ENCODE measurements around the gene ACOT2.
"Not testable (repeated sequence)": the region's sequence is repeated elsewhere in the genome, so short reads cannot be mapped to it uniquely, and the experiment has no call there.

ACOT2 gene

DNA sequence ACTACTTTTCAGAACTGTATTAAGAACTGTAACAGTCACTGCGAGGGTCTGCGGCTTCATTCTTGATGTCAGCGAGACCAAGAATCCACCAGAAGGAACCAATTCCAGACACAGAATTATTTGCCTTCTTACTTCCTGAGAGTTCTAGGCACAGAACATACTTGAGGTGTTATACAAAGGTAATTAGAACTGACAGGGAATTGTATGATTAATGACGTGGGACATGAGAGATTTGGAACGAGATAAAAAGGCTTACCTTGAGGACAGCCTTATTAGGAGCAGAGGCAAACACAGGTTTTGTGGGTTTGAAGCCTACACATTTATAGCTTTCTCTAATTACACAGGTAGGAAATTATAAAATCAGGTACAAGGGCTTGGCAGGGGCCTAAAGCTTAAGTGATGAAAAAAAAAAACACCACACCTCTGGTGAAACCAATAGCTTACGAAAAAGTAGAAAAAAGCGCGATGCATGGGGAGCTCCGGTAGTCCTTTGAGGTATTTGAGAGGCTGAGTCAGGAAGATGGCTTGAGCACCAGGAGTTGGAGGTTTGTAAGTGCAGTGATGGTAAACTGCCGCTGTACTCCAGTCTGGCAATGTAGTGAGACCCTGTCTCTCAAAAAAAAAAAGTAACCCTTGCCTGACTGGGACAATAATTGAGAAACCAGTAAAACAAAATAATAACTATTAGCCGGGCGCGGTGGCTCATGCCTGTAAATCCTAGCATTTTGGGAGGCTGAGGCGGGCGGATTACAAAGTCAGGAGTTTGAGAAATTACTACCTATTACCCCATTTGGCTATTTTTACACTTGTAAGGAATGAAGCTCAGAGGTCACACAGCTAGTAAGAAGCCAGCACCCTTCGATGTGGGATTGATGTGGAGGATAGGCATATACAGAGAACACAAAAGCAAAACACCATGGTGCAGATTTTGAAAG lies 795 bp upstream of the ACOT2 start:
- no peak for DNase-seq

DNA sequence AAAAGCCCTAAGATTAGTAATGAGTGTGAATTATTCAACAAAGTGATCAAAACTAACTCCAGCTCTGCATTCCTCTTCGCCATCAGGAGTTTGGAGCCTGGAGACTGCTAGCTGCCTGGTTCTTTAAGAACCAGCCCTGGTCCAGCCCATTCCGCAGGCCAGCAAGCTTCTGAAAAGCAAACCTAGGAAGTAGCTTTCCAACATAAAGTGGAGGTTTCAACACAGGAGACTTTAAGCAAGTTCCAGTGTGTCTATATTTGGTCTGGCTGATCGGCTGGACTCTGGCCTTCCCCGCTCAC lies 178 bp upstream of the ACOT2 start:
- DNase-seq, result not testable (repeated sequence)

DNA sequence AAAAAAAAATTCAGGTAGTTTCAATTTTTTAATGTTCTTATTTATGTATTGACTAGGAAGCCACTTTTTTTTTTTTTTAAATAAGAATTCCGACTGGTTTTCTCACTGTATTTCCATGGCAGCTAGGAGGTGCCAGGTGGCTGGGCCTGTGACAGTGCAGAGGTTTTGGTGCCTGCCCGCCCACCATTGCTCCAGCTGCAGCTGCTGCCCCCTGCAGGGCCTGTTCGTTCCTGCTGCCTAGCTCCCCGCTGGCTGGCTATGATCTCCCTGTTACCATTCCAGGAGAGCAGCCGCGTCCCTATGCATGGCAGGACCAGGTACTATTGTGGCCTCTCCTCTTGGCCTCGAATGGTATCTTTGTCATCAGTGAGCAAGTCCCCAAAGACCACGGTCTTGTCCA lies 1.9 kb downstream of the ACOT2 start:
- not testable (repeated sequence) for DNase-seq

DNA sequence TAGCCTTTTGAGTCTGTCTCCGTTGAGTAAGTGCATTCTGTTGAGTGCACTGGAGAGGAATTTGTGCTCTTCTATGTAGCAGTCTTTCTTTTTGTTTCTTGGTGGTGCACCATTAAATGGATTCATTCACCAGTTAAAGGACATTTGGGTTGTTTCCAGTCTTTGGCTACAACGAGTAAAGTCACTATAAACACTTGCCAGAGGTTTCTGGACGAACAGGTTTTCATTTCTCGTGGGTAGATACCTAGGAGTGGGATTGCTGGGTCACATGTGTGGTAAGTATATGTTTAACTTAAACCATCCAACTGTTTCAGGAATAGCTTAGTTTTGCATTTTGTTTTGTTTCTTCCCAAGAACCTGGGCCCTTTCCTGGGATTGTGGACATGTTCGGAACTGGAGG lies 4.0 kb downstream of the ACOT2 start:
- not testable (repeated sequence) for DNase-seq

DNA sequence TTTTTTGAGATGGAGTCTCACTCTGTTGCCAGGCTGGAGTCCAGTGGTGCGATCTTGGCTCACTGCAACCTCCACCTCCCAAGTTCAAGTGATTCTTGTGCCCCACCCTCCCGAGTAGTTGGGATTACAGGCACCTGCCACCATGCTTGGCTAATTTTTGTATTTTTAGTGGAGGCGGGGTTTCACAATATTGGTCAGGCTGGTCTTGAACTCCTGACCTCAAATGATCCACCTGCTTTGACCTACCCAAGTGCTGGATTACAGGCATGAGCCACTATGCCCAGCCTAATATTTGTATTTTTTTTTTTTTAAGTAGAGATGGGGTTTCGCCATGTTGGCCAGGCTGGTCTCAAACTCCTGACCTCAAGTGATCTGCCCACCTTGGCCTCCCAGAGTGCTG lies 4.7 kb downstream of the ACOT2 start:
- not testable (repeated sequence) for DNase-seq

DNA sequence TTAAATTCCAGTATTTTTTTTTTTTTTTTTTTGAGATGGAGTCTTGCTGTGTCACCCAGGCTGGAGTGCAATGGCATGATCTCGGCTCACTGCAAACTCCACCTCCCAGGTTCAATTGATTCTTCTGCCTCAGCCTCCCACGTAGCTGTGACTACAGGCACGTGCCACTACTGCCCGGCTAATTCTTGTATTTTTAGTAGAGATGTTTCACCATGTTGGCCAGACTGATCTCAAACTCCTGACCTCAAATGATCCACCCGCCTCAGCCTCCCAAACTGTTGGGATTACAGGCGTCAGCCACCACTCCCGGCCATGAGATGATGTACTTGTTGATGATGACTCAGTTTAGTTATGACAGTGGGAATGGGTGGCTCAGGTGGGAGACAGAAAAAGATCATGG lies 5.2 kb downstream of the ACOT2 start:
- DNase-seq, result not testable (repeated sequence)

DNA sequence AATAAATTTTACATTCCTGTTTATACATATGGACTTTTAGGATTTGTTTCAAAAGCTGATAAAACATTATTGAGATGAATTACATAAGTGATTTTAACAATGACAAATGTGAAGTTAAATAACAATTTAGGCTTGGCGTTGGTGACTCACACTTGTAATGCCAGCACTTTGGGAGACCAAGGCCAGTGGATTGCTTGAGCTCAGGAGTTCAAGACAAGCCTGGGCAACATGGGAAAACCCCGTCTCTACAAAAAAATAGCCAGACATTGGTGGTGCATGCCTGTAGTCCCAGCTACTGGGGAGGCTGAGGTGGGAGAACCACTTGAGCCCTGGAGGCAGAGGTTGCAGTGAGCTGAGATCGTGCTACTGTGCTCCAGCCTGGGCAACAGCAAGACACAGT lies 7.4 kb downstream of the ACOT2 start:
- no peak for DNase-seq

DNA sequence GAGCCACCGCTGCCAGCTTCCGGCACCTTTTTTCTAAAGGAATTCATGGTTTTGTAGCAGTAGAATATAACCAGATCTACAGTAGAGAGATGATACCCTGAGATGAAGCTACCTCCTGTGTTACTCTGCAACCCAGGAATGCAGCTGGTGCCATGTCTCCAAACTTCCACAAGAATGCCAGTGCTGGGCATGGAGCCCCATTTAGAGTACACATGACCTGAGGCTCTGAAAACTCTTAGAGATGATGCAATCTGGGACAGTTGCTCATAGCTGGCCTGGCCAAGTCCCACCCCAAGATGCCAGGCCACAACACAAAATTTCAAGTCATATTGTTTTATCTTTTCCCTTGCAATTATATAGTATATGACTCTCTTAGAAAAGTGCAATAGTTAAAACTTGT lies 8.2 kb downstream of the ACOT2 start:
- not testable (repeated sequence) for DNase-seq

DNA sequence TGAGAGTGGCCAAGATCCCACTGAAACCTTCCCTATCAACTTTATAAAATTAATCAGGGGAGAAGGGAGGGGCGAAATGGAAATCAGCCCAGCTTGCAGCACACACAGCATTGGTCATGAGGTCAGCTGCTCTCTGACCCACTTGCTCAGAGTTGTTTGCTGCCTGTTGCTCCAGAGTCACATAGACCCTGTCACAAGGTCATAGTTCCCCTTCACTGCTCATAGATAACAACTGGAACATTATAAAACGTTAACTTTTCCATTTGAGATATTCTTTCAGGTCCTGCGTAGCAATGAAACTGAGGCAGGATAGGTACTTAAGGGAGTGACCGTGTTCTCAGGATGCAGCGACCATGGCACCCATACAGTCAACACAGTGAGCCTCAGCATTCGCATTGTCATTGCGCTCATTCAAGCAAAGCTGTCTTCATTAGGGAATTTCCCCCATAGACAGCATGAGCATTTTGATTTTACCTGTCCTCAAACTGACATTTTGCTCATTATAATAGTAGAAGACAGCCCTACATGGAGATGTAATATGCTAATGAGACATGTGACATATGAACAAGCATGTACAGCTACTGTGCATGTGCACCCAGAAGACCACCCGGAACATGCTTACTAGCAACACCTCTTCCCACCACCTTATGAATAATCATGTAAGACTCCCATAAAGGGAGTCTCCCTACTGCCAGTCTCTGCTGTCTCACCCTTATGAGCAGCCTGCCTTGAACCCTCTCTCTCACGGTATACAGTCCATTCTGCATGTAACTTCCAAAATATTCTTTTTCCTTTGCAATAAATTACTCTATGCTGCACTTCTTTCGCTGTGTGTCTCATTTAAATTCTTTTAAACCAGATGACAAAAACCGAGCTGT lies 13.3 kb downstream of the ACOT2 start:
- not testable (repeated sequence) for DNase-seq

DNA sequence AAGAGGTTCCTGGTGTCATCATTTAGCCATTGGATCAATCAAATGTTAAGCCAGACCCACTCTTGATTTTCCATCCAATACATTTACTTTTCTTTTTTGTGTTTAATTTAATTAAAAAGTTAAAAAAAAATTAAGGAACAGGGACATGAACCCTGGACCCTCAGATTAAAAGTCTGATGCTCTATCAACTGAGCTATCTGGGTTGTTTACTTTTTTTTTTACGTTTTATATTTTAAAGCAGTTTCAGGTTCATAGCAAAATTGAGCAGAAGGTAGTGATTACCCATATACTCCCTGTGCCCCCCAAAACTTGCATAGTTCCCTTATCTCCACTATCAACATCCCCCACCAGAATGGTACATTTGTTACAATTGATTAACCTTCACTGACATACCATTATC lies 19.7 kb downstream of the ACOT2 start:
- no peak for DNase-seq

DNA sequence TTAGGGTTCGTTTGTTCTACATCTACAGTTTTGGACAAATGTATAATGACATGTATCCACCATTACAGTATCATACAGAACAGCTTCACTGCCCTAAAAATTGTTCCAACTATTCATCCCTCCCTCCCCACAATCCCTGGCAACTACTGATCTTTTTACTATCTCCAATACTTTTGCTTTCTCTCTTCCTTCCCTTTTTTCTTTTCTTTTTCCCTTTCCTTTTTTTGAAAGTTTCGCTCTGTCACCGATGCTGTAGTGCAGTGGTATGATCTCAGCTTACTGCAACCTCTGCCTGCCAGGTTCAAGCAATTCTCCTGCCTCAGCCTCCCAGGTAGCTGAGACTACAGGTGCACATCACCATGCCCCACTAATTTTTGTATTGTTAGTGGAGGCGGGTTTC lies 20.1 kb downstream of the ACOT2 start:
- no peak for DNase-seq

DNA sequence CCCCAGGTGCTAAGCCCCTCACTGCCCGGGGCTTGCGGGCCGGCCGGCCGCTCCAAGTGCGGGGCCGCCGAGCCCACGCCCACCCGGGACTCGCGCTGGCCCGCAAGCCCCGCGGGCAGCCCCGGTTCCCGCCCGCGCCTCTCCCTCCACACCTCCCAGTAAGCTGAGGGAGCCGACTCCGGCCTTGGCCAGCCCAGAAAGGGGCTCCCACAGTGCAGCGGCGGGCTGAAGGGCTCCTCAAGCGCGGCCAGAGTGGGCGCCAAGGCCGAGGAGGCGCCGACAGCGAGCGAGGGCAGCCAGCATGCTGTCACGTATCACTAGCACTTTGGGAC lies 21.6 kb downstream of the ACOT2 start:
- not testable (repeated sequence) for DNase-seq

DNA sequence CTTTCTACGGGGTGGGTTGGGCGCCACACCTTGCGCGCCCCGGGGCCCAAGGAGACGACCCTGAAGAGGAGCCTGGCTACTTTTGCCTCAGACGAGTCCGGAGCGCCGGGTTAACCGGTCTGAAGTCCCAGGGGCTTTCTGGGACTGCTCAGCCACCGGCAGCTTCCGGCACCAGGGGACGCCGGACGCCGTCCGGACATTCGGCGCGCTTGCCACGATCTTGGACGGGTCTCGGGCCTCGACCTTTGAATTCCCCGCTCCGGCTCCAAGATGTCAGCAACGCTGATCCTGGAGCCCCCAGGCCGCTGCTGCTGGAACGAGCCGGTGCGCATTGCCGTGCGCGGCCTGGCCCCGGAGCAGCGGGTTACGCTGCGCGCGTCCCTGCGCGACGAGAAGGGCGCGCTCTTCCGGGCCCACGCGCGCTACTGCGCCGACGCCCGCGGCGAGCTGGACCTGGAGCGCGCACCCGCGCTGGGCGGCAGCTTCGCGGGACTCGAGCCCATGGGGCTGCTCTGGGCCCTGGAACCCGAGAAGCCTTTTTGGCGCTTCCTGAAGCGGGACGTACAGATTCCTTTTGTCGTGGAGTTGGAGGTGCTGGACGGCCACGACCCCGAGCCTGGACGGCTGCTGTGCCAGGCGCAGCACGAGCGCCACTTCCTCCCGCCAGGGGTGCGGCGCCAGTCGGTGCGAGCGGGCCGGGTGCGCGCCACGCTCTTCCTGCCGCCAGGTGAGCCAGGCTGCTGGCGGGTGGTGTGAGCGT lies 22.9 kb downstream of the ACOT2 start, which contains the start of gene ACOT4:
TSS of gene ACOT4 (plus strand) at position 184 of the 760 bp plus-strand sequence. CDS start at position 271, 87 bp downstream.
- DNase-seq, result no peak

DNA sequence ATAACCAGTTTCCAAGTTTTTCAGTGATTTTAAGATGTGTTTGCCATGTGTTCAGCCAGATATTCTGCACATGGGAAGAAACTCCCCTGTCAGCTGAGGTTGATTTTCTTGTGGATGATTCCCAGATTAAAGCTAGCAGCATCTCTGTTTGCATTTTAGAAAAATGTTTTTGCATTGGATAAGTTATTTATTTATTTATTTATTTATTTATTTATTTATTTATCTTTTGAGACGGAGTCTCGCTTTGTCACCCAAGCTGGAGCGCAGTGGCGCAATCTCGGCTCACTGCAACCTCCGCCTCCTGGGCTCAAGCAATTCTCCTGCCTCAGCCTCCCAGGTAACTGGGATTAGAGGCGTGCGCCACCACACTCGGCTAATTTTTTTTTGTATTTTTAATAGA lies 25.5 kb downstream of the ACOT2 start:
- DNase-seq, result no peak

DNA sequence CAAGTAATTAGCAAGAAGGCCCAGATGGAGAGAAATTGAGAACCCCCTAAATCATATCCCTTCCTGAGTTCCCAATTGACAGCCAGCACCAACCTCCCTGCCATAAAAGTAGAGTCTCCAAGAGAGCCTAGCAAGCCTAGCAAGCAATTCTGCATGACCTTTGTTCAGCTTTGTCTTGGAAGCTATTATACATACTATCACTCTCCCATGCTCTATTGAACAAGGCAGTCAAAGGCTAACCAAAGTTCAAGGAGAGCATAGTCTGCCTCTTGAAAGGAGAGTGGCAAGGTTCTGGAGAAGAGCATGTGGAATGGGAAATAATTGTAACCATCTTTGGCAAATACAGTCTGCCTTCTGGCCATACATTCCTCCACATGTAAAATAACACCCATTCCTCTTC lies 30.5 kb downstream of the ACOT2 start:
- DNase-seq, result no peak

DNA sequence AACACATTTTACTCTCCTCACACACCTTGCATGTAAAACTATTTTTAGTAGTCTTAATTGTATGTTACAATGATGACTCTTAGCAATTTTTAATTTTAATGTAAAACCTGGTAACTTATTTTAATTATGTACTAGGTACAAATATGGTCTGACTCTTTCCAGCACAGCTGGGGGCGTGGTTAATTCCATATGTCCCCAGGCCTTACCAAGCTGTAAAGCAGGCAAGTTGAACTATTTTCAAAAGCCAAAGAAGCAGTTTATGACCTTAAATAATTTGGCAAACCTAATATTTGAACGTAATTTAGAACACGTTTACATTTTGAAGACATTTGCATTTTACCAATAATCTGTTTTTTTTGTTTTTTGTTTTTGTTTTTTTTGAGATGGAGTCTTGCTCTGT lies 34.0 kb downstream of the ACOT2 start:
- no peak for DNase-seq

DNA sequence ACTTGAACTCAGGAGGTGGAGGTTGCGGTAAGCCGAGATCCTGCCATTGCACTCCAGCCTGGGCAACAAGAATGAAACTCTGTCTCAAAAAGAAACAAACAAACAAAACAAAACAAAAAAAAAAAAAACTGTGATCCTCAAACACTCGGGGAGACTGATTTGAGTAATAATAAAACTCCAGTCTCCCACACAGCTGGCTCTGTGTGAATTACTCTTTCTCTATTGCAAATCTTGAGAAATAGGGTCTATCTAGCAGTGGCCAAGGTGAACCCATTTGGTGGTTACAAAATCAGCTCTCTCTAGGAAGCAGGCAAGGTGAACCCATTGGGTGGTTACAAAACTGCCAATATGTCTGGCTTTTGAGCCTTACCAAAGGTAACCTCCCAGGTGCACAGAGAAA lies 37.3 kb downstream of the ACOT2 start:
- DNase-seq, result no peak

DNA sequence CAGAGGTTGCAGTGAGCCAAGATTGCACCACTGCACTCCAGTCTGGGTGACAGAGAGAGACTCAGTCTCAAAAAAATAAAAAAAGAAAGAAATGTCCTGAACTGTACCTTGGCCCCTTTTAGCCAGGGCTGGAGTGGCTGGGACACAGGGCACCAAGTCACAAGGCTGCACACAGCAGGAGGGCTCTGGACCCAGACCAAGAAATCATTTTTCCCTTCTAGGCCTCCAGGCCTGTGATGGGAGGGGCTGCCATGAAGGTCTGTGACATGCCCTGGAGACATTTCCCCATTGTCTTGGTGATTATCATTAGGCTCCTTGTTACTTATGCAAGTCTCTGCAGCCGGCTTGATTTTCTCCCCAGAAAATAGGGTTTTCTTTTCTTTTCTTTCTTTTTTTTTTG lies 38.2 kb downstream of the ACOT2 start:
- no peak for DNase-seq

DNA sequence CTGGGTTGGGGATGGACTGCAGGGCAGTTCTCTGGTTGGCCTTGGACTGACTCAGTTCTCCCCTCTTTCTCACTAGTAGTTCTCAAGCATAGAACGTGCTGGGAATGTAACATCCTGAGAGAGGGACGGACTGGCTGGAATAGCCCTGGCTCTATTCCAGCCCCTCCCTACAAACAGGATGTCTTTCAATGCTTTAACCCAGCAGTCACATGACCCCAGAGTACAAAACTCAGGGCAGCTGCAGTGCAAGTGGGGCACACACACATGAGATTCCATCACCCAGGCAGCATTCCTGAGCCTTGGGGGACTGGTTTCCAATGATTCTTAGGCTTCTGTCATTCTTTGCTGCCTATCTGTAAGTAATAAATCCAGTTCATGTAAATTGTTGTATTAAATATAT lies 41.7 kb downstream of the ACOT2 start:
- DNase-seq, result no peak

DNA sequence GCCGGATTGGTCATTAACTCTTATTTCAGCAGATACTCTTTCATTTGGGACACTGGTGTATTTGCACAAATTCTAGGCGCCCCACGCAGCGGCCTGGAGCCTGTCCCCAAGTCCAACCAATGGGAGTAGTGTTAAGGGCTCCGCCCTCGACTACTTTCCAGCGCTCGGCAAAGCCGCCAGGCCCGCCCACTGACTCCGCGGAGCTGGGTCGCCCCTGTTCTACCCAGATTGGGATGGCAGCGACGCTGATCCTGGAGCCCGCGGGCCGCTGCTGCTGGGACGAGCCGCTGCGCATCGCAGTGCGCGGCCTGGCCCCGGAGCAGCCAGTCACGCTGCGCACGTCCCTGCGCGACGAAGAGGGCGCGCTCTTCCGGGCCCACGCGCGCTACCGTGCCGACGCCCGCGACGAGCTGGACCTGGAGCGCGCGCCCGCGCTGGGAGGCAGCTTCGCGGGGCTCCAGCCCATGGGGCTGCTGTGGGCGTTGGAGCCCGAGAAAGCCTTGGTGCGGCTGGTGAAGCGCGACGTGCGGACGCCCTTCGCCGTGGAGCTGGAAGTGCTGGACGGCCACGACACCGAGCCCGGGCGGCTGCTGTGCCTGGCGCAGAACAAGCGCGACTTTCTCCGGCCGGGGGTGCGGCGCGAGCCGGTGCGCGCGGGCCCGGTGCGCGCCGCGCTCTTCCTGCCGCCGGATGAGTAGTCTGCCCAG lies 43.5 kb downstream of the ACOT2 start, which contains the start of gene ACOT6:
TSS of gene ACOT6 (plus strand) at position 179 of the 707 bp plus-strand sequence. CDS start at position 234, 55 bp downstream.
- no peak for DNase-seq

DNA sequence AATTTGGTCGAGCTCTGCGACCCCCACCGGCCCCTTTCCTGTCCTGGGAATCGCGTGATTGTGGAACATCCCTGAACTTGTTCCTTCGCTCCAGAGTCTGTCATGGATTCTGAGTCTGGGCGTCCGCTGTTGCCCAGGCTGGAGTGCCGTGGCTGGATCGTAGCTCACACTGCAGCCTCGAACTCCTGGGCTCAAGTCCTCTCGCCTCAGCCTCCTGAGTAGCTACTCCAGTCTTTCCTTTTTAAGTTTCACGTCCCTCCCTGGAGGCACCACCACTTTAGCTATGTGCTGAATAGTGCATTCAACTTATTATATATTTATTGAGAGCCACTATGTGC lies 44.0 kb downstream of the ACOT2 start:
- DNase-seq, result no peak

DNA sequence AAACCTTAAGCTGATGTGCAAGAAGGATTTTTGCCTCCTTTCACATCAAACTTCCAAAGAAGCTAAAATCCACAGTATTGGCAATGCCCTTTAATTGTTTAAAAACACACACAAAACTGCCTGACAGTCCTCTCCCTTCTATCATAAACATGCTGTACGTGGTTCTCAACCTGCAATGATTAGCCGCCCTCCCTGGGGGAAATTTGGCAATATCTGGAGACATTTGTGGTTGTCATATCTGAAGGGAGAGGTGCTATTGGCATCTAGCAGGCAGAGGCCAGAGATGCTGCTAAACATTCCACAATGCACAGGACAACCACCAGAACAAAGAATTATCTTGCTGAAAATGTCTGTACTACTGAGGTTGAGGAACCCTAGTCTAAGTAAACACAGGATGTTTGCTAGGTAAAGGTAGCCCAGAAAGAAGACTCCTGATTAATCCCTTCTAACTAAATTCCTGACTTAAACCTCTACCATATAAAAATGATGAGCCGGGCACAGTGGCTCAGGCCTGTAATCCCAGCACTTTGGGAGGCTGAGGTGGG lies 44.5 kb downstream of the ACOT2 start:
- no peak for DNase-seq
